Esophagus muscularis mucosa (tissue), 4 donors: ENCODE measurements around the gene PGC. TPM values are rescaled to one million over a fixed set of nuclear protein-coding genes. Genes with fewer than 3 reads are reported as not detected.
A peak's percentile ranks its signal among the peaks of the same experiment; 100 is the strongest.

ENCODE experiments used
- DNase-seq: peaks from one replicate; pipeline ENCODE4 v3.0.0-alpha.2; 2017; ENCODE audit errors: extremely low spot score
- H3K27ac ChIP-seq, 4 donors: fragments of 200-600 bp; sonication (generic); replicated peaks in 1 of 4; 1 replicate in 3 of 4; 2 replicates in 1 of 4; pipeline ENCODE4 v1.5.1; 2016 to 2019; ENCODE audit warnings: mild to moderate bottlenecking in 1 of 4
- H3K27me3 ChIP-seq, 4 donors: fragments of 200-600 bp; sonication (generic); one replicate each; pipeline versions ENCODE4 v1.5.1 to v1.6.0; 2016 to 2019
- H3K36me3 ChIP-seq, 4 donors: fragments of 200-600 bp; sonication (generic); one replicate each; pipeline ENCODE4 v1.5.1; 2016 to 2019
- H3K4me1 ChIP-seq, 4 donors: fragments of 200-600 bp; sonication (generic); one replicate each; pipeline ENCODE4 v1.5.1; 2016 to 2019
- H3K4me3 ChIP-seq, 4 donors: fragments of 200-600 bp; sonication (generic); 1 replicate in 2 of 4; 2 replicates in 2 of 4; pipeline ENCODE4 v1.5.1; 2016 to 2019; ENCODE audit warnings: mild to moderate bottlenecking in 4 of 4, moderate library complexity in 1 of 4
- H3K9me3 ChIP-seq, 4 donors: fragments of 200-600 bp; sonication (generic); 1 replicate in 3 of 4; 2 replicates in 1 of 4; pipeline ENCODE4 v1.5.1; 2016 to 2019
- EP300 ChIP-seq: sonication (generic); formaldehyde crosslinking; IDR thresholded peaks from one replicate; pipeline ENCODE4 v1.6.1; 2017; ENCODE audit warnings: antibody characterized with exemption
- POLR2A ChIP-seq: fragments of 450-650 bp; IDR thresholded peaks from one replicate; pipeline ENCODE4 v1.6.1; 2017; ENCODE audit warnings: antibody characterized with exemption, moderate library complexity, mild to moderate bottlenecking, low read depth
- POLR2AphosphoS5 ChIP-seq, 2 donors: sonication (generic); formaldehyde crosslinking; IDR thresholded peaks; one replicate each; pipeline ENCODE4 v1.6.1; 2017; ENCODE audit warnings: antibody characterized with exemption in 2 of 2
- WGBS: methylation state at CpG from one replicate; pipeline ENCODE4 v1.1.5; 2018; 5-methylcytosine and 5-hydroxymethylcytosine counted together
- intact Hi-C: fragments of 100-400 bp; cut with DNase I; formaldehyde crosslinking; loops from one replicate; pipeline ENCODE4 v1.15.1; 2023
- total RNA-seq, 4 donors: library from RNA; depleted of rRNA; stranded (reverse); fragments of >200 nt; gene quantifications; one replicate each; pipeline versions ENCODE4 v1.1.0 to v1.2.1, GENCODE V29; 2016
- TF ChIP-seq, protein P1 (sequence below), 3 experiments: fragments of 200-600 bp in 2 of 3; fragments of 450-650 bp in 1 of 3; sonication (generic) in 2 of 3; IDR thresholded peaks; one replicate each; pipeline ENCODE4 v1.5.1; 2017 to 2019; ENCODE audit warnings: antibody characterized with exemption in 3 of 3, mild to moderate bottlenecking in 2 of 3, moderate library complexity in 1 of 3

PGC gene
- total RNA-seq, 4 donors from 2014 or later, result 0.83 to 1.1 (median 0.92) TPM; not detected in 1

DNA sequence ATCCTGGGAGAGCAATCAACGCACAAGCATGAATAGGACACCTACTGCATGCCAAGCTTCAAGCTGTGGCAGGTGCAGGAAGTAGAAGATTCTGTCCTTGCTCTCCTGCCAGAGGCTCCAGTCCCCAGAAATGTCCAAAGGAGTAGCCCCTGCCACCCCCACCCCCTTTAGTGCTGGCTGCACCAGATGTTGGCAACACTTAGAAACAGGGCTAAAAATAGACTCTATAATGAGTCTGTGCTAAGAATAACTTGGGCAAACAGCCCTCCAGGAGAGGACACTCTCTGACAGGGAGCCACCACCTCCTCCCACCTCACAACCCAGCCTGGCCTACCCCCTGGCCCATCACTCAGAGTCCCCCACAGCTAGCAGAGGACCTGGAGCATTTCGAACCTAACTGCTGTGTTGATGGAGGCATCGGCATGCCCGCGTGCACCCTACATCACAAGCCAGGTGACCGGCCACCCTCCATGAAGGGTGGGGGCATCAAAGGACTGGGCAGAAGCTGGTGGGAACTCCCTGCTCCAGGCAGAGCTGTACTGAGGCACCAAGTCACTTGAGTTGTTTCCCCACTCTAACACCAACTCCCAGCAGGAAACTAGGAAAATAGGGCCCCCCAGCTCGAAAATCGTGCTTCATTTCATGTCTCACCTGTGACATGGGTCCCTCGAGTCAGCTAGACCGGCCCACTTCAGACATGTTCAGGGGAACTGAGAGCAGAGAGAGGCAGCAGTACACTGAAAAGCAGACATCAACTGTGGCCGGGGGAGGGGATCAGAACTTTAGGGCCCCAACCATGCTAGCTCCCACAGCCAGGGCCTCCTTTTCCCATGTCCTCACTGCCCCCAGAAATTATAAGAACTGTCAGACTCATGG is 30.4 kb downstream of the PGC start:
- intact Hi-C loops, result no loop called here
- Histone ChIP-seq H3K4me3 (no peak overlapping the region), H3K27me3 (no peaks in the 10 kb centered on the region), H3K4me1 (peaks cover 70 to 93% (median 88%) of the 10 kb centered on the region in 4 donors), H3K27ac (peak overlapping the region in 1 of 4 donors; percentile 7), H3K9me3 (no peaks in the 10 kb centered on the region), H3K36me3 (no peaks in the 10 kb centered on the region)
- no peak for TF ChIP-seq POLR2AphosphoS5 (IDR thresholded peaks at IDR 0.05)
- no peak for TF ChIP-seq POLR2A
- TF ChIP-seq EP300, result no peak
- TF ChIP-seq, protein P1, sequence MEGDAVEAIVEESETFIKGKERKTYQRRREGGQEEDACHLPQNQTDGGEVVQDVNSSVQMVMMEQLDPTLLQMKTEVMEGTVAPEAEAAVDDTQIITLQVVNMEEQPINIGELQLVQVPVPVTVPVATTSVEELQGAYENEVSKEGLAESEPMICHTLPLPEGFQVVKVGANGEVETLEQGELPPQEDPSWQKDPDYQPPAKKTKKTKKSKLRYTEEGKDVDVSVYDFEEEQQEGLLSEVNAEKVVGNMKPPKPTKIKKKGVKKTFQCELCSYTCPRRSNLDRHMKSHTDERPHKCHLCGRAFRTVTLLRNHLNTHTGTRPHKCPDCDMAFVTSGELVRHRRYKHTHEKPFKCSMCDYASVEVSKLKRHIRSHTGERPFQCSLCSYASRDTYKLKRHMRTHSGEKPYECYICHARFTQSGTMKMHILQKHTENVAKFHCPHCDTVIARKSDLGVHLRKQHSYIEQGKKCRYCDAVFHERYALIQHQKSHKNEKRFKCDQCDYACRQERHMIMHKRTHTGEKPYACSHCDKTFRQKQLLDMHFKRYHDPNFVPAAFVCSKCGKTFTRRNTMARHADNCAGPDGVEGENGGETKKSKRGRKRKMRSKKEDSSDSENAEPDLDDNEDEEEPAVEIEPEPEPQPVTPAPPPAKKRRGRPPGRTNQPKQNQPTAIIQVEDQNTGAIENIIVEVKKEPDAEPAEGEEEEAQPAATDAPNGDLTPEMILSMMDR (IDR thresholded peaks at IDR 0.05), result no peak
- WGBS, result 83% methylated on average over 10 of the region's 11 CpGs
- DNase-seq, result no peak

DNA sequence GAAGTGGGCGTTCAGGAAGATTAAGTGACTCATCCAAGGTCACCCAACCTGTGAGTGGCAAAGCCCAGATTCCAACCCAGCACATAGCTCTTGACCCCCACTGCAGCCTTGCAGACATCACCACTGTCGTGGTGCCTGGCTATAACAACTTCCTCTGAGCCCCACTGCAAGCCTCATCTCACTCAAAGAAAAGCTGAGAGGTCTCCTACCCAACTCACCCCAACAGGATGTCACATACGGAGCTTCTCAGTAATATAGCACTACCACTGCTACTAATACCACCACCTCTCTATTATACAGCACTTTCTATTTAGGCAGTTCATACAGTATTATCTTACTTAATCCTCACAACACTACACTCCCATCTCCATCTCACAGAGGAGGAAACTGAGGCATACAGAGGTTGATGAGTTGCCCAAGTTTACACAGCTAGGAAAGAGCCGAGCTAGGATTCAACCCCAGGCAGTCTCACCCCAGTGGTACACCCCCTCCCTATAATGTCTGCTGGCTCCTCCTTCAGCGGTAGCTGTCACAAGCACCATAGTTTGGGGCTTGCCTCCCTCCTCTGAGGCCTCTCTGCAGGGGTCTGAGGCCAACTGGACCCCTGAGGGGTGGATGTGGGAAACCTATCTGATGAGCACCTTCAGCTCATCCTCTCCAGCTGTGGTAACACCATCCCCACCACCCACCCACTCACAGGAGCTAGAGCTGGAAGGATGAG is 31.2 kb downstream of the PGC start:
- DNase-seq, result no peak
- no peak for TF ChIP-seq POLR2A
- TF ChIP-seq POLR2AphosphoS5 (IDR thresholded peaks at IDR 0.05), result no peak
- TF ChIP-seq EP300, result no peak
- TF ChIP-seq, protein P1 (IDR thresholded peaks at IDR 0.05), result no peak
- Histone ChIP-seq H3K36me3 (no peaks in the 10 kb centered on the region), H3K4me3 (no peak overlapping the region), H3K27me3 (no peaks in the 10 kb centered on the region), H3K9me3 (no peaks in the 10 kb centered on the region), H3K4me1 (peaks cover 73 to 93% (median 89%) of the 10 kb centered on the region in 4 donors), H3K27ac (no peak overlapping the region)
- intact Hi-C loops, result no loop called here
- 88% methylated on average over 5 of the region's 5 CpGs for WGBS

DNA sequence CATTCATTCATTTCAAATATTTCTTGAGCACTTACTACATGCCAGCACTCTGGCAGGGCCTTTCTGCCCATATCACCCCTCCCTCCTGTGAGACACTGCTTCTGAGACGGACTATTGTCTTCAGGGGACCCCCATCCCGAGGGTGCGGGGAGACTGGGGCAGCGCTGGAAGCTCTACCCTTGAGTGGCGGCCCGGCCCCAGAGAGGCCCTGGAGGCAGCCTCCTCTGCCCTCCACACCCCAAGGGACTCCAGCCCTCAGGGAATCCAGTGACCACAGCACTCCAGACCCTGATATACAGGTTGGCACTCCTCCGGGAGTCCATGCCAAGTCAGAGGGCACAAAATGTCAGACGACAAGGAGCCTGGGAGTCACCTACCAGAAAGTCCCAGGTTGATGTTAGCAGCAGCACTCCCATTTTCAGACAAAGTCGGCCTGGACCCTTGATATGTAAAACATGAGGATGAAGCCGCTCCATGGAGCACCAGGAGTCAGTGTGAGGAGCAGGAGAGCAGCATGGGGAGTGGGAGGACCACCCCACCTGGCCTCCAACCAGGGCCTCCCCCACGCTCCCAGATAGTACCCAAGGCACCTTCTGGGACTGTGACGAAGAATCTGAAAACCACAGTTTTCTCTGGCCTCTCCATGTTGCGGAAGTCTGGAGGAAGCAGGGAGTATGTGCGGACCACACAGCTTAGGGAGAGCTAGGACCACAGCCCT is 32.5 kb downstream of the PGC start:
- TF ChIP-seq, protein P1 (IDR thresholded peaks at IDR 0.05), result no peak
- TF ChIP-seq POLR2A (no peak), EP300 (no peak), POLR2AphosphoS5 (IDR thresholded peaks at IDR 0.05) (no peak)
- Histone ChIP-seq H3K27ac (peak overlapping the region in 2 of 4 donors; percentile 16 to 38), H3K36me3 (no peaks in the 10 kb centered on the region), H3K4me1 (peaks cover 78 to 89% (median 83%) of the 10 kb centered on the region in 4 donors), H3K27me3 (no peaks in the 10 kb centered on the region), H3K4me3 (no peak overlapping the region), H3K9me3 (no peaks in the 10 kb centered on the region)
- no peak for DNase-seq
- WGBS, result 85% methylated on average over 10 of the region's 14 CpGs
- intact Hi-C loops, result no loop called here

DNA sequence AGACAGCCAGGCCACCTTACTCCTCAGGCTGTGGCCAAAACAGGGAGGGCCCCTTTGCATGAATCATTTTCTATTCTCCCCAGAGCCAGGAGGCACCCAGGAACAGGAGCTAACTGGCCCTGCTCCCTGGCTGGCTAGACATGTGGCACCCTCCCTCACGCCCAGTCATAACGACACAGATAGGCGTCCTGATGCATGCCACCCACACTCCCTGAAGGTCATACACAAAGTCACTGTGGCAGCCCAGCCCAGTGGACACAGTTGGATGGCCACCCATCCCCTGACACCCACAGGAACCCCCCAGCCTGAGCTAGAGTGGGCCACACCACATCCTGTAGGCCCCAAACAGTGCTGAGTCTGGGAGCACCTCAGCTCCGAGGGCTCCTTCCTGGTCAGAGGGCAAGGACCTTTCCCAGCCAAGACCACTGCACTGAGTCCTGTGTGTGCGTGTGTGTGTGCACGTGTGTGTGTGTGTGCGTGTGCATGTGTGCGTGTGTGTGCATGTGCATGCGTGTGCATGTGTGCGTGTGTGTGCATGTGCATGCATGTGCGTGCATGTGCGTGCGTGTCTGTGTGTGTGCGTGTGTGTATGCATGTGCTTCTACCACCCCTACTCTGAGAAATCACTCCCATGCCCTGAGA is 33.4 kb downstream of the PGC start:
- no peaks in the 10 kb centered on the region for H3K36me3 ChIP-seq
- H3K4me1 ChIP-seq, result peaks cover 76 to 85% (median 78%) of the 10 kb centered on the region in 4 donors
- DNase-seq, result no peak
- no peaks in the 10 kb centered on the region for H3K27me3 ChIP-seq
- 85% methylated on average over 11 of the region's 14 CpGs for WGBS
- intact Hi-C loops, result no loop called here
- H3K27ac ChIP-seq, result peak overlapping the region; percentile 46 to 79 (median 77)
- no peak overlapping the region for H3K4me3 ChIP-seq
- TF ChIP-seq EP300, result no peak
- no peak for TF ChIP-seq POLR2A
- TF ChIP-seq, protein P1 (IDR thresholded peaks at IDR 0.05), result no peak
- no peak for TF ChIP-seq POLR2AphosphoS5 (IDR thresholded peaks at IDR 0.05)
- H3K9me3 ChIP-seq, result no peaks in the 10 kb centered on the region
